ENCODE measurements around the gene NELFB. TPM values are rescaled to one million over a fixed set of nuclear protein-coding genes. Genes with fewer than 3 reads are reported as not detected.

Gene NELFB
- total and polyA plus RNA-seq, 4 donors, result 4.7 to 24.6 (median 18.1) TPM

DNA sequence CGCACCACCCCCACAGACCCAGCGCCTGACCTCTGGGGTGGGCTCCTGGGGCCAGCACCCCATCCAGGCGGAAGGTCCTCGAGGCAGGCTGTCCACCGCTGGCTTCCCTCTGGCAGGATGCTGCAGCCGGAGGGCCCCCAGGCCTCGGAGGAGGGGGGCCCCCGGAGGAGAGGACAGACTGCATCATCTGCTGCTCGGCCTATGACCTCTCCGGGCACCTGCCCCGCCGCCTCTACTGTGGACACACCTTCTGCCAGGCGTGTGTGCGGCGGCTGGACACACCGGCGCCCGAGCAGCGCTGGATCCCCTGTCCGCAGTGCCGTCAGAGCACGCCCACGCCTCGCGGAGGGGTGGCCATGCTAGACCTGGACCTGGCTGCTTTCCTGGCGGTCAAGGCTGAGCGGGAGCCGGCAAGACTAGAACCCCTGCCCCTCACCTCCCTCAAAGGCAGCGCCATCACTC, 26.6 kb upstream of the NELFB start:
- DNase-seq (ENCODE audit: low spot score), result no peak

DNA sequence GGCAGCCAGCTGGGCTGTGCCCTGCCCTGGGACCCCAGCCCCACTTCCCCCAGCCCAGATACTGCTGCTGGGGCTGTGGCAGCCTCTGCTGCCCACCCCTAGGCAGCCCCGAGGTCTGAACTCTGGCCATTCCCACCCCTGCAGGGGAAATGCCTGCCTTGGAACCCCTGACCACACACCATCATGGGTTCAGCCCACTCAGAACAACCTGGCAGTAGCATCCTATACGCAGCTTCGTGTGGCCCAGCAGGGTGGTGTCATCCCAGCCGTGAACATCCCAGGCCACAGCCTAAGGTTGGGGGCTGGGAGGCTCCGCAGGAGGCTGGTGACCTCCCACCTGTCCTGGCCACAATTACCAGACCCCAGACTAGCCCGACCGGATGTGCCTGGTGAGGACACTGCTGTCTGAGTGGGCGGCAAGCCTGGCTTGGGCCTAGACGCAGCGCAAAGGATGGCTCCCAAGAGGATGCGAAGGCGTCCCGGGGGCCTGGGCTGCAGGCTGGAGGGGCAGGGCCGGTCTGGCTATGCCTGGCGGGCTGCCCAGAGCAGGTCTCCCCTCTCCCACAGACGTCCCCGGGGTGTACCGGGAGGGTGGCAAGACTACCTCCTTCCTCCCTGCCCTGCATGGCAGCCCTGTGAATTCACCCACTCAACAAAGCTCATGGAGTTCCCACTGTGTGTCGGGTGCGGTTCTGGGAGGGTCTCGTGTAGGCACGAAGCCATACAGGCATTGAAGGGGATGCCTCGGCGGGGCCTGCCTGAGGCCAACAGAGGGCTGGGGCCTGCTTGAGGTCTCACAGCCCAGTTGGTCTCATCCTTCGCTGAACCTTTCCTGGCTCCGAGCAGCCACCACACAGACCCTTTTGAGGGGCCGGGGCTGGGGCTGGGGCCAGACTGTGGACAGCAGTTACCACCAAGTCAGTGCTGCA, 25.9 kb upstream of the NELFB start:
- Histone ChIP-seq H3K27me3 (ENCODE audit: control insufficient read depth in 4 of 4, insufficient read depth in 4 of 4, low read length in 3 of 4) (no peaks in the 10 kb centered on the region), H3K4me3 (ENCODE audit: low read depth in 1 of 3, low read length in 3 of 3) (no peak overlapping the region), H3K36me3 (ENCODE audit: control insufficient read depth in 4 of 4, insufficient read depth in 3 of 4, low read depth in 1 of 4, low read length in 3 of 4) (no peaks in the 10 kb centered on the region), H3K27ac (ENCODE audit: low read depth in 1 of 2, low read length in 2 of 2) (no peak overlapping the region), H3K4me1 (ENCODE audit: control insufficient read depth in 4 of 4, insufficient read depth in 4 of 4, low read length in 3 of 4) (peaks cover under 1 to 4% (median under 1%) of the 10 kb centered on the region in 4 donors), H3K9me3 (ENCODE audit: control insufficient read depth in 4 of 4, low read length in 3 of 4) (no peaks in the 10 kb centered on the region), H3K9ac (ENCODE audit: low read depth in 1 of 2, low read length in 2 of 2) (no peak overlapping the region)
- no peak for DNase-seq (ENCODE audit: low spot score)
- 77% methylated on average over 27 of the region's 27 CpGs for WGBS
- TF ChIP-seq EGR1 (IDR thresholded peaks at IDR 0.05; ENCODE audit: low read depth in 2 of 2) (no peak), HNF4G (IDR thresholded peaks at IDR 0.05) (no peak), TAF1 (conservative IDR thresholded peaks at IDR 0.05) (no peak), NR2F2 (IDR thresholded peaks at IDR 0.05) (no peak), FOXA1 (IDR thresholded peaks at IDR 0.05) (no peak), JUND (IDR thresholded peaks at IDR 0.05) (no peak), RXRA (IDR thresholded peaks at IDR 0.05) (no peak), SP1 (IDR thresholded peaks at IDR 0.05) (no peak), GABPA (IDR thresholded peaks at IDR 0.05 in 1 of 2, conservative IDR thresholded peaks at IDR 0.05 in 1 of 2) (no peak), YY1 (IDR thresholded peaks at IDR 0.05) (no peak), FOXA2 (IDR thresholded peaks at IDR 0.05) (no peak), HNF4A (conservative IDR thresholded peaks at IDR 0.05) (no peak)
- TF ChIP-seq, protein P1, sequence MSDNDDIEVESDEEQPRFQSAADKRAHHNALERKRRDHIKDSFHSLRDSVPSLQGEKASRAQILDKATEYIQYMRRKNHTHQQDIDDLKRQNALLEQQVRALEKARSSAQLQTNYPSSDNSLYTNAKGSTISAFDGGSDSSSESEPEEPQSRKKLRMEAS (IDR thresholded peaks at IDR 0.05), result no peak
- TF ChIP-seq, protein P2, sequence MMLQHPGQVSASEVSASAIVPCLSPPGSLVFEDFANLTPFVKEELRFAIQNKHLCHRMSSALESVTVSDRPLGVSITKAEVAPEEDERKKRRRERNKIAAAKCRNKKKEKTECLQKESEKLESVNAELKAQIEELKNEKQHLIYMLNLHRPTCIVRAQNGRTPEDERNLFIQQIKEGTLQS (IDR thresholded peaks at IDR 0.05), result no peak

More for the DNA sequence above, 26.6 kb upstream of the NELFB start:
- no peaks in the 10 kb centered on the region for H3K9me3 ChIP-seq (ENCODE audit: control insufficient read depth in 4 of 4, low read length in 3 of 4)
- no peaks in the 10 kb centered on the region for H3K27me3 ChIP-seq (ENCODE audit: control insufficient read depth in 4 of 4, insufficient read depth in 4 of 4, low read length in 3 of 4)
- TF ChIP-seq HNF4G (IDR thresholded peaks at IDR 0.05), result no peak
- WGBS, result 65% methylated on average over 29 of the region's 29 CpGs
- H3K4me1 ChIP-seq (ENCODE audit: control insufficient read depth in 4 of 4, insufficient read depth in 4 of 4, low read length in 3 of 4), result peaks cover 4 to 10% (median 6%) of the 10 kb centered on the region in 4 donors
- no peaks in the 10 kb centered on the region for H3K36me3 ChIP-seq (ENCODE audit: control insufficient read depth in 4 of 4, insufficient read depth in 3 of 4, low read depth in 1 of 4, low read length in 3 of 4)
- H3K4me3 ChIP-seq (ENCODE audit: low read depth in 1 of 3, low read length in 3 of 3), result no peak overlapping the region
- H3K9ac ChIP-seq (ENCODE audit: low read depth in 1 of 2, low read length in 2 of 2), result no peak overlapping the region
- H3K27ac ChIP-seq (ENCODE audit: low read depth in 1 of 2, low read length in 2 of 2), result no peak overlapping the region

DNA sequence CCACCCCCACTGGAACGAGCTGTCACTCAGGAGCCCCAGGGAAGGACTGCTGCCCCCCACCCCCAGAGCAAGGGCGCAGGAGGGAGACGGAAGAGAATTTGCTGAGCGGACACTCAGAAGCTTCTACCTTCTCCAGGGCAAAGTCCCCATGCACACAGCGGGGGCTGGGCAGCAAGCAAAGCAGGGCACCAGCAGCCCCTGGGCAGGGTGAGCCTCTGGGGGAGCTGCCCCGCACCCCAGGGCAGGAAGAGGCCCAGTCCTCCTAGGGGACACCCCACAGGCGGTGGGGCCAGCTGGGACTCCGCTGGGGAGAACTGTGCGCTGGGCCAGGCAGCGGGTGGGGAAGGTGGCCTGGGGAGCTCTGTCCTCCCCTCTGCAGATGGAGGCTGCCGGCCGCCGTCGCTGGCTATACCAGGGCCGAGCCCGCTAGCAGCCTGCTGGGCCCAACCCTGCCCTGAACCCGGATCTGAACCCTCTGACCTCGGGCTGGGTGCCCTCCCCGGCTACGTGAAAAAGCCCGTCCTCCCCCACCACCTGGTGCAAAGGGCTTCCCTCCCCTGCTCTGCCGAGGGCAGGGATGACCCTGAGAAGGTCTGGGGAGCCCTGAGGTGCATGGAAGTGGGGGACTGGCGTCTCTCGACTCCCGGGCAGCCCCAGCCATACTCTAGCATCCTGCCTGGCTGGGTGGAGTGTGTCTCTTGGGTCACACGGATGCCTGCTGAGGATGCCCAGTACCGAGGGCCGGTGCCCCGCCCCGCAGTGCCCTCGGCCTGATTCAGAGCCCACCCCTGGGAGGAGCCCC, 25.0 kb upstream of the NELFB start:
- Histone ChIP-seq H3K9me3 (ENCODE audit: control insufficient read depth in 4 of 4, low read length in 3 of 4) (no peaks in the 10 kb centered on the region), H3K36me3 (ENCODE audit: control insufficient read depth in 4 of 4, insufficient read depth in 3 of 4, low read depth in 1 of 4, low read length in 3 of 4) (no peaks in the 10 kb centered on the region), H3K9ac (ENCODE audit: low read depth in 1 of 2, low read length in 2 of 2) (no peak overlapping the region), H3K4me3 (ENCODE audit: low read depth in 1 of 3, low read length in 3 of 3) (no peak overlapping the region), H3K4me1 (ENCODE audit: control insufficient read depth in 4 of 4, insufficient read depth in 4 of 4, low read length in 3 of 4) (peaks cover 0 to 4% (median 0%) of the 10 kb centered on the region in 4 donors), H3K27ac (ENCODE audit: low read depth in 1 of 2, low read length in 2 of 2) (no peak overlapping the region), H3K27me3 (ENCODE audit: control insufficient read depth in 4 of 4, insufficient read depth in 4 of 4, low read length in 3 of 4) (no peaks in the 10 kb centered on the region)
- WGBS, result 45% methylated on average over 31 of the region's 31 CpGs
- DNase-seq (ENCODE audit: low spot score), result no peak
- no peak for TF ChIP-seq SP1 (IDR thresholded peaks at IDR 0.05)
- TF ChIP-seq FOXA2 (IDR thresholded peaks at IDR 0.05), result no peak
- no peak for TF ChIP-seq EGR1 (IDR thresholded peaks at IDR 0.05; ENCODE audit: low read depth in 2 of 2)
- TF ChIP-seq, protein P2 (IDR thresholded peaks at IDR 0.05), result no peak
- TF ChIP-seq RAD21 (IDR thresholded peaks at IDR 0.05), result no peak
- TF ChIP-seq GABPA (IDR thresholded peaks at IDR 0.05 in 1 of 2, conservative IDR thresholded peaks at IDR 0.05 in 1 of 2), result no peak
- no peak for TF ChIP-seq JUND (IDR thresholded peaks at IDR 0.05)
- TF ChIP-seq, protein P3, sequence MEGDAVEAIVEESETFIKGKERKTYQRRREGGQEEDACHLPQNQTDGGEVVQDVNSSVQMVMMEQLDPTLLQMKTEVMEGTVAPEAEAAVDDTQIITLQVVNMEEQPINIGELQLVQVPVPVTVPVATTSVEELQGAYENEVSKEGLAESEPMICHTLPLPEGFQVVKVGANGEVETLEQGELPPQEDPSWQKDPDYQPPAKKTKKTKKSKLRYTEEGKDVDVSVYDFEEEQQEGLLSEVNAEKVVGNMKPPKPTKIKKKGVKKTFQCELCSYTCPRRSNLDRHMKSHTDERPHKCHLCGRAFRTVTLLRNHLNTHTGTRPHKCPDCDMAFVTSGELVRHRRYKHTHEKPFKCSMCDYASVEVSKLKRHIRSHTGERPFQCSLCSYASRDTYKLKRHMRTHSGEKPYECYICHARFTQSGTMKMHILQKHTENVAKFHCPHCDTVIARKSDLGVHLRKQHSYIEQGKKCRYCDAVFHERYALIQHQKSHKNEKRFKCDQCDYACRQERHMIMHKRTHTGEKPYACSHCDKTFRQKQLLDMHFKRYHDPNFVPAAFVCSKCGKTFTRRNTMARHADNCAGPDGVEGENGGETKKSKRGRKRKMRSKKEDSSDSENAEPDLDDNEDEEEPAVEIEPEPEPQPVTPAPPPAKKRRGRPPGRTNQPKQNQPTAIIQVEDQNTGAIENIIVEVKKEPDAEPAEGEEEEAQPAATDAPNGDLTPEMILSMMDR (IDR thresholded peaks at IDR 0.05; ENCODE audit: low read depth, low read length, missing input control), result no peak
- no peak for TF ChIP-seq HNF4A (conservative IDR thresholded peaks at IDR 0.05)
- no peak for TF ChIP-seq NR2F2 (IDR thresholded peaks at IDR 0.05)
- TF ChIP-seq, protein P4, sequence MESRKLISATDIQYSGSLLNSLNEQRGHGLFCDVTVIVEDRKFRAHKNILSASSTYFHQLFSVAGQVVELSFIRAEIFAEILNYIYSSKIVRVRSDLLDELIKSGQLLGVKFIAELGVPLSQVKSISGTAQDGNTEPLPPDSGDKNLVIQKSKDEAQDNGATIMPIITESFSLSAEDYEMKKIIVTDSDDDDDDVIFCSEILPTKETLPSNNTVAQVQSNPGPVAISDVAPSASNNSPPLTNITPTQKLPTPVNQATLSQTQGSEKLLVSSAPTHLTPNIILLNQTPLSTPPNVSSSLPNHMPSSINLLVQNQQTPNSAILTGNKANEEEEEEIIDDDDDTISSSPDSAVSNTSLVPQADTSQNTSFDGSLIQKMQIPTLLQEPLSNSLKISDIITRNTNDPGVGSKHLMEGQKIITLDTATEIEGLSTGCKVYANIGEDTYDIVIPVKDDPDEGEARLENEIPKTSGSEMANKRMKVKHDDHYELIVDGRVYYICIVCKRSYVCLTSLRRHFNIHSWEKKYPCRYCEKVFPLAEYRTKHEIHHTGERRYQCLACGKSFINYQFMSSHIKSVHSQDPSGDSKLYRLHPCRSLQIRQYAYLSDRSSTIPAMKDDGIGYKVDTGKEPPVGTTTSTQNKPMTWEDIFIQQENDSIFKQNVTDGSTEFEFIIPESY (IDR thresholded peaks at IDR 0.05), result no peak
- TF ChIP-seq TAF1 (conservative IDR thresholded peaks at IDR 0.05), result no peak
- TF ChIP-seq, protein P1 (IDR thresholded peaks at IDR 0.05), result no peak
- TF ChIP-seq RXRA (IDR thresholded peaks at IDR 0.05), result no peak
